Ramos (cell line): ENCODE measurements around the gene EPHA10.
"Not testable (repeated sequence)": the region's sequence is repeated elsewhere in the genome, so short reads cannot be mapped to it uniquely, and the experiment has no call there.

Experiments
- in situ Hi-C: fragments of 300-500 bp; cut with MboI; formaldehyde crosslinking; loops from one replicate; pipeline ENCODE4 v1.14.3; 2022; ENCODE audit warnings: low sequenced_read_pairs; ENCODE audit not compliant: unreplicated experiment

The EPHA10 gene

GRCh38 chr1:37776946-37777516, 12.1 kb upstream of the EPHA10 start:
- in situ Hi-C loops: no loop called here

DNA sequence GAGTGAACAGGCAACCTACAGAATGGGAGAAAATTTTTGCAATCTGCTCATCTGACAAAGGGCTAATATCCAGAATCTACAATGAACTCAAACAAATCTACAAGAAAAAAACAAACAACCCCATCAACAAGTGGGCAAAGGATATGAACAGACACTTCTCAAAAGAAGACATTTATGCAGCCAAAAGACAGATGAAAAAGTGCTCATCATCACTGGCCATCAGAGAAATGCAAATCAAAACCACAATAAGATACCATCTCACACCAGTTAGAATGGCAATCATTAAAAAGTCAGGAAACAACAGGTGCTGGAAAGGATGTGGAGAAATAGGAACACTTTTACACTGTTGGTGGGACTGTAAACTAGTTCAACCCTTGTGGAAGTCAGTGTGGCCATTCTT, 6.5 kb upstream of the EPHA10 start:
- in situ Hi-C loops: not testable (repeated sequence)

DNA sequence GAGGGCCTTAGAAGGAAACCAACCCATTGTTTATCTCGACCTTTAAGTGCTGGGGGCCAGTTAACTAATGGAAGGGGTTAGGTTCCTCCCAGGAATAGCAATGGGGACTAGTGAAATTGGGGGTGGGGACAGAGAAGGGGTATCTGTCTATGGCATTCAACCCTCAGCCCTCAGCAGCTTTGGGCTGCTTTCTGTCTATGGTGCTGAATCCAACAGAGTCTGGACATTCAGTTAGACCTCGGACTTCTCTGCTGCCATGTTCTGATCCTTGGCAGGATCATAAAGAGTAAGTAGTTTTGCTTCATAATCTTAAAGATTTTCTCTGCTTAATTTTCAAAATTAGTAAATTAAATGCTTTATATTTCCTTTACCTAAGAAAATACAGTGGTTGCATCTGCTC, 2.6 kb upstream of the EPHA10 start:
- in situ Hi-C loops: no loop called here

GRCh38 chr1:37765916-37766664, 1.2 kb upstream of the EPHA10 start:
- in situ Hi-C loops: no loop called here

DNA sequence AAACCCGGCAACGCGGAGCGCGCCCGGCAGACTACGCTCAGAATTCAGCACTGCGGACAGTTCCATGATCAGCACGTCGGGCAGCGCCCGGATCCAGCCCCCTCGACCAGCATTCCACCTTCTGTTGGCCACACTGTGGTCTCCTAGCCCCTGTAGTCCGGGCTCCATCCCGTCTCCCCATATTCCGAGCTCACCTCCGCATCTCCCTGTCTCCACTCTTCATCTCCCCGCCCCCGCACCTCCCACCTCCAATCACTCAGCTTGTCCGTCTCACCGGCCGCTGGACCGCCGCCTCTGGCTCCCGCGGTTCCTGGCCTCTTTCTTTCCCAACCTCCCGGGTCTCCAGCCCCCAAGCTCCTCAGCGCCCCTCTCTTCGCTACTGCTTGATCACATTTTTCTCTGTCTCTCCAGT, 500 bp downstream of the EPHA10 start:
- in situ Hi-C loops: no loop called here

GRCh38 chr1:37763791-37764413, 1.0 kb downstream of the EPHA10 start:
- in situ Hi-C loops: no loop called here

DNA sequence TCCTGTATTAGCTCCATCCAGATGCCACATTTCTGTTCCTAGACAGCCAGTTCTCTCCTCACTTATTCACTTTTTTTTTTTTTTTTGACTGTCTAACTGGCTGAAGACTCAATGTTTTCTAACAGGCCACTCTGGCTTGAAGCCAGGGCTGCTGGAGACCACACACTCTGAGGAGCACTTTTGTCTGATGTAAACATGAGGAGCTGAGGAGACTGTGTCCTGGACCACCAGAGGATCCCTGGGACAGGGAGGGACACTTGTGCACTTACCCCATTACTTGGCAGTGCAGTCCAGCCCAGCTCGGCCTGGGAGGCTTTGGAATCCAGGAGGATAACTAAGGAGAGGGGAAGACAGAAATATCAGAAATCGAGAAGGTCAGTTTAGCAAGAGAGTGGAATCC, 2.4 kb downstream of the EPHA10 start:
- in situ Hi-C loops: no loop called here

DNA sequence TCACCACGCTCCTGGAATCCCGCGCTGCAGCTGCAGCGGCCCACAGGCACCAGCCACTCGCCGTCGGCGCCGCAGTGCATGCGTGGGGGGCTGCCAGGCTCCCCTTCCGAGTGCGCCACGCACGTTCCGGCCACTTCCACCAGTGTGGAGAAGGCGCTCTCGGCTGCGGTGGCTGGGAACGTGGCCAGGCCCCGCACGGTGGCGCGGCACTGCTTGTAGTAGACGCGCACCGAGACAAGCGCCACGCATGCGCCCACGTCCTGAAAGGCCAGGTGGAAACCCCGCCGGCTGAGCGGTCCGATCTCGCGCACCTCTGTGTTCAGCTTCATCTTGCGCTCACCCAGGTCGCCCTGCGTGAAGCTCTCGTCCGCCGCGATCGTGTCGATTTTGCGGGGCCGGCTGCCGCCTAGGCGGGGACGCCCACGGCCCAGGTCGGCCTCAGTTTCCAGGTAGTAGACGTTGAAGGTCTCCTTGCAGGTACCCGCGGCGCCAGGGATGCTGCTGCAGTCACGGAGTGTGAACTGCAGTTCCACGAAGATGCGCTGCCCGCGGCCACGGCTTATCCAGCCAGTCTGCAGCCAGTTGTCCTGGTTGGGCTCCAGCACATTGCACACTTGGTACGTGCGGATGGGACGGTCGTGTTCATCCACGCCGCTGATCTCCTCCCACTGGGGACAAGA, 3.4 kb downstream of the EPHA10 start:
- in situ Hi-C loops: no loop called here

- in situ Hi-C loops: no loop called here
These were observed 5.5 kb downstream of the EPHA10 start for GRCh38 chr1:37759451-37759850.

DNA sequence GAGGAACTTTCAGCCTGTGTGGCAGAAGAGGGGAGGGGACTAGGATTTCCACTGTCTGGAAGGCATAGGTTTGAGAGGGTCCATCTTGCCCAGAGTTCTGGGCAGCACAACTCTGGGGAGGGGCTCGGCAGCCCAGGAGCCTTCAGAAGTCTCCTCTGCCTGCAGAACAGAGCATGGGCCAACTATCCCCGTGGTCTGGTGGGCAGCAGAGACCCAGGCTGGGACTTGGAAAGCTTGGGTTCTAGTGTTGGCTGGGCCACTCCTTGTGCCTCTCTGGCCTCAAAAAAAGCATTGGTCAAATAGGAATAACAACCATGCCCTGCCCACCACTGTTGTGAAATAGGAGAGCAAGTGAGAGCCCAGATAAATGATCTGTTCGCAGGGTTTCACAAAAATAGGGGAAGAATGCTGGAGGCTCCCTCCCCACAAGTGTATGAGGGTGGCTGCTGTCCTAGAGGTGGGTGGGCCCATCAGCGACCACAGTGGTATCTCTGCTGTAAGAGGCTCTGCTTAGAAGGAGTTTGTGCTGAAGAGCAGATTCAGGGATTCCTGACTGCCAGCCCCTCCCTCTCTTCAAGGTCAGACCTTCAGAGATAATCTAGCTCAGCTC, 8.9 kb downstream of the EPHA10 start:
- in situ Hi-C loops: no loop called here

- in situ Hi-C loops: no loop called here
These were observed 9.6 kb downstream of the EPHA10 start for GRCh38 chr1:37755290-37755689.

DNA sequence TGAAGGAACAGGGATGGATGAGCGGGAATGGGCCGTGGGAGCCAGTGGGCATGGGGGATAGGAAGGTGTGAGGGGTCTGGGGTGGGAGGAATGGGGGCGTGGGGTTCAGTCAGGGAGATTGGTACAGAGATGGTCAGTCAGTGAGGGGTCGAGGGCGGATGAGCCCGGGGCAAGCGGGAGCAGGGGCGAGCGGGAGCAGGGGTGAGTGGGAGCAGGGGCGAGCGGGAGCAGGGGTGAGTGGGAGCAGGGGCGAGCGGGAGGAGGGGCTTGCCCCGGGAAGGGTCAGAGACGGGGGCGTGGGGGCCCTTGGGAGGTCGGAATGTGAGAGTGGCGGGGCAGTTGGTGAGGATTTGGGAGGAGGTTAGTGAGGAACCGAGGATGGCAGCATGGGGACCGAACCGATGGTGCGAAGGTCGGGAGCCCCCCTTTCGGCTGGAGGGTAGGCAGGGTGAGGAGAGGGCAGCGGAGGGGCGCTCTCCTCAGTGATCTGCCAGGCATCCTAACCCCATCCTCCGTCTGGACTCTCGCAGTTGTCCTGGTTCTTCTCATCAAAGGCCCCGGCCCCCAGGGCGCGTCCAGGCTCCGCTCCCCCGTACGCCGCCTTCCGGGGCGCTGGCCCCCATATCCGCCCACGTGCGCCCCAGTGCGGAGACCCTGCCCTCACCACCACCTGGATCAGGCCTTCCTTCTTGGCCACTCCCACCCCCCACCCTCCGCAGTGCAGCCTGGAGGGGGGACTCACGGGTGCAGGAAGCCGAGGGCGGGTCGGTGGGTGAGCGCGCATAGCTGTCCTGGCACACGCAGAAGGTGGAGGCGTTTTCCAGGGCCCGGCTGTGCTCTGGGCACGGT, 11.2 kb downstream of the EPHA10 start:
- in situ Hi-C loops: no loop called here

DNA sequence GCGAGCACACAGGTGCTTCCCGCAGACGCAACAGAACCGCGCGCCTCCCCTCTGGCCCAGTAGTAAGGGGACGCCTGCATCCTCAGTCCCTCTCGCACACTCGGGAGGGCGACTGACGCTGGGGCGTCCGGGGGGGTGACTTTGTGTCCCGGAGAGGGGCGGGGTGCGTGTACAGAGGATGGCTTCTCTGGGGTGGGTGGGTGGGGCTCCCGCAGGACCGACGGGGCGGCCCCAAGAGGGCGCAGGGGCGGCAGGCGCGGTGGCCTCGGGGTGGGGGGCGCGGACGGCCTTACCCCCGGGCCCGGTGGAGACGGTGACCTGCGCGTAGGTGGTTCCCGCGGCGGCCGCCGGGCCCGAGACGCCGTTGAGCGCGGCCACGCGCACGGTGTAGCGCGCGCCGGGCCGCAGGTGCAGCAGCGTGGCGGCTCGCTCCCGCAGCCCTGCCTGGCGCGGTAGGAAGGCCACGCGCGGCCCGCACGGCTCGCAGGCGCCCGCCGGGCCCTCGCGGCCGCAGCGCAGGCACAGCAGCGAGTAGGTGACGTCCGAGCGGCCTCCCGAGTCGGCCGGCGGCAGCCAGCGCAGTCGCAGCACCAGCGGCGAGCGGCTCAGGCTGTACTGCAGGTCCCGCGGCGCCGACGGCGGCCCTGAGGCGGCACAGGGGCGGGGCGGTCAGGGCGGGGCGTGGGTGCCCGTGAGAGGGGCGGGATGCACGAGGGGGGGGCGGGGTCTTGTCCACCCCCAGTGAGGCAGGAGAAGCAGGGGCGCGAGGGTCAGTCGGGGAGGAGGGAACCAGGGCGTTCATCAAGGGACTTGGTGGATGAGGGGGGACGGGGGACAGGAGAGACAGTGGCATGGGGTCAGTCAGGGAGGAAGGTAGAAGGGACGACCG, 12.1 kb downstream of the EPHA10 start:
- in situ Hi-C loops: no loop called here

DNA sequence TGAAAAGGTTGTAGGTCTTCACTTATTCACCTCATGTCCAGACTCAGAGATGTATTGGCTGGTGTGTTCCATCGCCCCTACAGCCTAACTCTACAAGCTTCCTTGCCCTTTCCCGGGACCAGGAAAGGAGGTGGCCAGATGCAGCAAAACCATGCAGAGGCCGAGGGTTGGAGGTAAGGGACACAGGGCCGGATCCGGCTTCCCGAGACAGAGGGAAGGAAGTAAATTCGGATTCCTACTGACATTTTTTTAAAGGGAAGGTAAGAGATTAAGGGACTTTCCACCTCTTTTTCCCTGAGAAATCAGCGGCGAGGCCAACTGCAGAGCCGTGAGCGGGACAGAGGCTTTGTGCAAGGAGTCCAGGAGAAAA, 12.7 kb downstream of the EPHA10 start:
- in situ Hi-C loops: no loop called here

DNA sequence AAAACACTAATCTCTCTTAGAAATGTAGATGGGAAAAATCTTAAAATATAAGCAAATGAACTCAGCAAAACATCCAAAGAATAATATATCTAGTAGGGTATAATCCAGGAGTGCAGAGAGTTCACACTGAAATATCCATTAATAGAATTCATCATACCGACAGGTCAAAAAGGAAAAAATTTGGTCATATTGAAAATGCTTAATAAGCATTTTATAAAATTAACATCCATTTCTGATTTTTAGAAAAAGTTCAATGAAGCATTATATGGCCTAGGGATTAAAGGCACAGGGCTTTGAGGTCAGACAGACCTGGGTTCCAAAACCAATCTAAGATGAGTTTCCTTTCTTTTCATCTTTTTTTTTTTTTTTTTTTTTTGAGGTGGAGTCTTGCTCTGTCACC, 16.4 kb downstream of the EPHA10 start:
- in situ Hi-C loops: no loop called here

- in situ Hi-C loops: no loop called here
These were observed 18.1 kb downstream of the EPHA10 start for GRCh38 chr1:37746806-37747205.

GRCh38 chr1:37741662-37742061, 23.3 kb downstream of the EPHA10 start:
- in situ Hi-C loops: no loop called here

- in situ Hi-C loops: no loop called here
These were observed 23.8 kb downstream of the EPHA10 start for GRCh38 chr1:37741130-37741529.

DNA sequence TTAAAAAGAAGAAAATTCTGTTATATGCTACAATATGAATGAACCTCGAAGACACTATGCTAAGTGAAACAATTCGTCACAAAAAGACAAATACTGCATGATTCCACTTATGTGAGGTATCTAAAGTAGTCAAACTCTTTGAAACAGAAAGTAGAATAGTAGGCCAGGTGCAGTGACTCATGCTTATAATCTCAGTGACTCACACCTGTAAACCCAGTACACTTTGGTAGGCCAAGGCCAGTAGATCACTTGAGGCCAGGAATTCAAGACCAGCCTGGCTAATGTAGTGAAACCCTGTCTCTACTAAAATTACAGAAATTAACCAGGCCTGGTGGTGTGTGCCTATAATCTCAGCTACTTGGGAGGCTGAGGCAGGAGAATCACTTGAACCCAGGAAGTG, 25.7 kb downstream of the EPHA10 start:
- in situ Hi-C loops: no loop called here
